Activated CD8-positive, alpha-beta T cell treated with anti-CD3 and anti-CD28 coated beads for 36 hours (primary cell): ENCODE data around the gene ILF2. TPM values are rescaled to one million over a fixed set of nuclear protein-coding genes. Genes with fewer than 3 reads are reported as not detected.
A peak's percentile ranks its signal among the peaks of the same experiment; 100 is the strongest.
"Not testable (repeated sequence)": the region's sequence is repeated elsewhere in the genome, so short reads cannot be mapped to it uniquely, and the experiment has no call there.

Experiments used
- ATAC-seq: fragments of 200-7000 bp; cut with Tn5 transposase; one replicate; pipeline ENCODE4 v1.10.0; 2021; ENCODE audit warnings: mild to moderate bottlenecking, moderate library complexity
- CTCF ChIA-PET: fragments of 350-600 bp; sonication (Branson Sonifier 250); formaldehyde crosslinking; loops from one replicate; lab custom pipeline; 2021; ENCODE audit warnings: antibody characterized with exemption; lab: Charles Lee
- POLR2A ChIA-PET: fragments of 350-600 bp; sonication (Branson Sonifier 250); formaldehyde crosslinking; loops from one replicate; lab custom pipeline; 2021; ENCODE audit warnings: antibody characterized with exemption; lab: Charles Lee
- DNase-seq: peaks from one replicate; pipeline ENCODE4 v3.0.0-alpha.2; 2020
- H3K27ac Mint-ChIP-seq: one replicate; pipeline ENCODE4 v1.8.0; 2021; ENCODE audit warnings: mild to moderate bottlenecking, mixed read lengths
- H3K27me3 Mint-ChIP-seq: one replicate; pipeline ENCODE4 v1.8.0; 2021; ENCODE audit warnings: mixed read lengths
- H3K36me3 Mint-ChIP-seq: one replicate; pipeline ENCODE4 v1.8.0; 2021; ENCODE audit warnings: low read depth, mixed read lengths
- H3K4me1 Mint-ChIP-seq: one replicate; pipeline ENCODE4 v1.8.0; 2021; ENCODE audit warnings: low read depth, mixed read lengths
- H3K4me3 Mint-ChIP-seq: one replicate; pipeline ENCODE4 v1.8.0; 2021; ENCODE audit warnings: mild to moderate bottlenecking, moderate library complexity, mixed read lengths
- H3K9me3 Mint-ChIP-seq: one replicate; pipeline ENCODE4 v1.8.0; 2021; ENCODE audit warnings: mixed read lengths
- CTCF ChIP-seq: fragments of 200-600 bp; IDR thresholded peaks from one replicate; pipeline ENCODE4 v1.8.0; 2022; ENCODE audit warnings: antibody characterized with exemption, mild to moderate bottlenecking
- intact Hi-C: fragments of 100-400 bp; cut with micrococcal nuclease; formaldehyde crosslinking; loops from one replicate; pipeline ENCODE4 v1.10.0; 2022
- total RNA-seq, 2 experiments: library from RNA; stranded (reverse); gene quantifications; one replicate each; pipeline ENCODE4 v1.2.3, GENCODE V29; 2021

ILF2 gene
- total RNA-seq, 2 experiments from 2014 or later, result 328 to 333 TPM

GRCh38 chr1:153640861-153641260 is 29.9 kb downstream of the ILF2 start:
- H3K4me1 Mint-ChIP-seq, result peaks cover 58% of the 10 kb centered on the region
- intact Hi-C loops, result no loop called here
- ChIA-PET POLR2A (interaction anchor here (0.9 to 6.3 kb wide), 5 partner anchors 9 to 330 kb away, joined by 3 to 72 read pairs (median 4); partner anchors contain the start of gene SNAPIN), CTCF (interaction anchor here (1.5 to 5.5 kb wide), 2 partner anchors 108 to 130 kb away, joined by 3 to 21 read pairs; no protein-coding TSS in a partner anchor)
- TF ChIP-seq CTCF, result no peak
- H3K36me3 Mint-ChIP-seq, result peaks cover 80% of the 10 kb centered on the region
- H3K27me3 Mint-ChIP-seq, result no peaks in the 10 kb centered on the region
- H3K4me3 Mint-ChIP-seq, result no peak overlapping the region
- no peak for ATAC-seq
- no peak for DNase-seq
- H3K9me3 Mint-ChIP-seq, result no peaks in the 10 kb centered on the region
- H3K27ac Mint-ChIP-seq, result peak overlapping the region; percentile 52

GRCh38 chr1:153640213-153640612 is 30.6 kb downstream of the ILF2 start:
- DNase-seq, ATAC-seq, H3K27me3 Mint-ChIP-seq, H3K9me3 Mint-ChIP-seq, H3K4me3 Mint-ChIP-seq, intact Hi-C loops: not testable (repeated sequence)
- Mint-ChIP-seq H3K27ac (peak overlapping the region; percentile 52), H3K4me1 (peaks cover 55% of the 10 kb centered on the region), H3K36me3 (peaks cover 78% of the 10 kb centered on the region)
- CTCF ChIA-PET, result interaction anchor here (1.4 to 5.5 kb wide), 3 partner anchors 12 to 129 kb away, joined by 3 to 21 read pairs (median 4); no protein-coding TSS in a partner anchor
- POLR2A ChIA-PET, result interaction anchor here (0.6 to 6.3 kb wide), 5 partner anchors 10 to 27 kb away, joined by 3 to 72 read pairs (median 4); partner anchors contain the start of gene SNAPIN

GRCh38 chr1:153639280-153639679 is 31.5 kb downstream of the ILF2 start:
- POLR2A ChIA-PET, result interaction anchor here (0.9 to 6.3 kb wide), 5 partner anchors 11 to 95 kb away, joined by 3 to 72 read pairs (median 4); partner anchors contain the start of gene SNAPIN
- no peaks in the 10 kb centered on the region for H3K9me3 Mint-ChIP-seq
- CTCF ChIA-PET, result interaction anchor here (1.4 kb wide), 1 partner anchor 13 kb away, joined by 4 read pairs; no protein-coding TSS in a partner anchor
- no peaks in the 10 kb centered on the region for H3K27me3 Mint-ChIP-seq
- intact Hi-C loops, result no loop called here
- H3K36me3 Mint-ChIP-seq, result peaks cover 77% of the 10 kb centered on the region
- ATAC-seq, result no peak
- TF ChIP-seq CTCF, result no peak
- H3K27ac Mint-ChIP-seq, result no peak overlapping the region
- DNase-seq, result no peak
- H3K4me3 Mint-ChIP-seq, result no peak overlapping the region
- peaks cover 50% of the 10 kb centered on the region for H3K4me1 Mint-ChIP-seq

- Mint-ChIP-seq H3K4me1 (peaks cover 47% of the 10 kb centered on the region), H3K27ac (no peak overlapping the region), H3K4me3 (no peak overlapping the region), H3K27me3 (no peaks in the 10 kb centered on the region), H3K9me3 (peaks cover 2% of the 10 kb centered on the region), H3K36me3 (peaks cover 69% of the 10 kb centered on the region)
- TF ChIP-seq CTCF, result no peak
- intact Hi-C loops, result no loop called here
- no peak for DNase-seq
- ChIA-PET POLR2A (interaction anchor here (0.9 to 6.3 kb wide), 7 partner anchors 12 to 106 kb away, joined by 3 to 72 read pairs (median 4); partner anchors contain the start of gene SNAPIN), CTCF (interaction anchor here (0.7 to 1.5 kb wide), 9 partner anchors 13 to 160 kb away, joined by 3 to 7 read pairs (median 3); partner anchors contain the start of gene SNAPIN)
- no peak for ATAC-seq
Observed at GRCh38 chr1:153638261-153638660, 32.5 kb downstream of the ILF2 start.

- Mint-ChIP-seq H3K4me1 (peaks cover 48% of the 10 kb centered on the region), H3K36me3 (peaks cover 55% of the 10 kb centered on the region), H3K4me3 (peak overlapping the region; percentile 100), H3K27ac (peak overlapping the region; percentile 99), H3K27me3 (no peaks in the 10 kb centered on the region), H3K9me3 (peaks cover 4% of the 10 kb centered on the region)
- no peak for ATAC-seq
- CTCF ChIA-PET, result interaction anchor here (1.2 kb wide), 1 partner anchor 68 kb away, joined by 3 read pairs; no protein-coding TSS in a partner anchor
- POLR2A ChIA-PET, result interaction anchor here (0.7 to 6.3 kb wide), 6 partner anchors 9 to 506 kb away, joined by 4 to 72 read pairs (median 26); partner anchors contain the start of genes ILF2 and SNAPIN
- DNase-seq, result no peak
- intact Hi-C loops, result no loop called here
- TF ChIP-seq CTCF, result no peak
Observed at GRCh38 chr1:153636312-153636711, 34.5 kb downstream of the ILF2 start.
